ENCODE data around the gene SCN2B. TPM values are rescaled to one million over a fixed set of nuclear protein-coding genes. Genes with fewer than 3 reads are reported as not detected.

Gene SCN2B
- total and polyA plus RNA-seq, 2 donors (not counting 1 experiment from before 2014, with no cell fraction given), result 0.11 to 7.3 TPM

DNA sequence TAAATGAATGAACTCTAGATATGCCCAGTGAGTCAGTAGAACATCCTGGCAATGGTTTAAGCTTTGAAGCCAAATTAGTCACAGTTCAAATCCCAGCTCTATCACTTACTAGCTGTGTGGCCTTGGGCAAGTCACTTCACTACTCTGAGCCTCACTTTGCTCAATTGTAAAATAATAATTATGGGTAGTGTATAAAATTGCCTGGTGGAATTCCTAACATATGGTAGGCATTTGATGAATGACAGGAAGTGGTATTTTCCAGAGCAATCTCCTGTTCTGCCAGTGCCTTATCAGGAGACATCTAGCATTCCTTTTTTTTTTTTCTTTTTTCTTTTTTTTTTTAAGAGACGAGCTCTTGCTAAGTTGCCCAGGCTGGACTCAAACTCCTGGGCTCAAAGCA lies 36.9 kb downstream of the SCN2B start:
- Histone ChIP-seq H3K27me3 (ENCODE audit: control insufficient read depth, insufficient read depth, low read length) (no peaks in the 10 kb centered on the region), H3K9me3 (ENCODE audit: control insufficient read depth, insufficient read depth, low read depth, low read length) (no peaks in the 10 kb centered on the region), H3K4me1 (ENCODE audit: control insufficient read depth, extremely low read depth, insufficient read depth, low read length) (no peaks in the 10 kb centered on the region), H4K20me1 (ENCODE audit: control insufficient read depth, extremely low read depth, insufficient read depth, low read length) (no peaks in the 10 kb centered on the region), H2AFZ (ENCODE audit: low read length) (no peak overlapping the region), H3K79me2 (ENCODE audit: control insufficient read depth, insufficient read depth, low read length) (no peaks in the 10 kb centered on the region), H3K9ac (ENCODE audit: insufficient read depth, low read length) (no peak overlapping the region), H3K4me2 (ENCODE audit: extremely low read depth, insufficient read depth, low read length) (no peak overlapping the region), H3K36me3 (ENCODE audit: control insufficient read depth, insufficient read depth, low read length) (no peaks in the 10 kb centered on the region), H3K4me3 (replicated peaks in 1 of 4; ENCODE audit: control extremely low read depth in 1 of 4, insufficient read depth in 1 of 4, low read depth in 3 of 4, low read length in 4 of 4) (no peak overlapping the region), H3K27ac (ENCODE audit: insufficient read depth, low read length) (no peak overlapping the region)
- no peak for DNase-seq (ENCODE audit: low read depth in 2 of 2)
- TF ChIP-seq, protein P1, sequence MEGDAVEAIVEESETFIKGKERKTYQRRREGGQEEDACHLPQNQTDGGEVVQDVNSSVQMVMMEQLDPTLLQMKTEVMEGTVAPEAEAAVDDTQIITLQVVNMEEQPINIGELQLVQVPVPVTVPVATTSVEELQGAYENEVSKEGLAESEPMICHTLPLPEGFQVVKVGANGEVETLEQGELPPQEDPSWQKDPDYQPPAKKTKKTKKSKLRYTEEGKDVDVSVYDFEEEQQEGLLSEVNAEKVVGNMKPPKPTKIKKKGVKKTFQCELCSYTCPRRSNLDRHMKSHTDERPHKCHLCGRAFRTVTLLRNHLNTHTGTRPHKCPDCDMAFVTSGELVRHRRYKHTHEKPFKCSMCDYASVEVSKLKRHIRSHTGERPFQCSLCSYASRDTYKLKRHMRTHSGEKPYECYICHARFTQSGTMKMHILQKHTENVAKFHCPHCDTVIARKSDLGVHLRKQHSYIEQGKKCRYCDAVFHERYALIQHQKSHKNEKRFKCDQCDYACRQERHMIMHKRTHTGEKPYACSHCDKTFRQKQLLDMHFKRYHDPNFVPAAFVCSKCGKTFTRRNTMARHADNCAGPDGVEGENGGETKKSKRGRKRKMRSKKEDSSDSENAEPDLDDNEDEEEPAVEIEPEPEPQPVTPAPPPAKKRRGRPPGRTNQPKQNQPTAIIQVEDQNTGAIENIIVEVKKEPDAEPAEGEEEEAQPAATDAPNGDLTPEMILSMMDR (conservative IDR thresholded peaks at IDR 0.05 in 1 of 2, IDR thresholded peaks at IDR 0.05 in 1 of 2; ENCODE audit: low read depth in 1 of 2, low read length in 2 of 2), result no peak
- no peak for TF ChIP-seq EZH2 (IDR thresholded peaks at IDR 0.05; ENCODE audit: low read length, missing control alignments)

DNA sequence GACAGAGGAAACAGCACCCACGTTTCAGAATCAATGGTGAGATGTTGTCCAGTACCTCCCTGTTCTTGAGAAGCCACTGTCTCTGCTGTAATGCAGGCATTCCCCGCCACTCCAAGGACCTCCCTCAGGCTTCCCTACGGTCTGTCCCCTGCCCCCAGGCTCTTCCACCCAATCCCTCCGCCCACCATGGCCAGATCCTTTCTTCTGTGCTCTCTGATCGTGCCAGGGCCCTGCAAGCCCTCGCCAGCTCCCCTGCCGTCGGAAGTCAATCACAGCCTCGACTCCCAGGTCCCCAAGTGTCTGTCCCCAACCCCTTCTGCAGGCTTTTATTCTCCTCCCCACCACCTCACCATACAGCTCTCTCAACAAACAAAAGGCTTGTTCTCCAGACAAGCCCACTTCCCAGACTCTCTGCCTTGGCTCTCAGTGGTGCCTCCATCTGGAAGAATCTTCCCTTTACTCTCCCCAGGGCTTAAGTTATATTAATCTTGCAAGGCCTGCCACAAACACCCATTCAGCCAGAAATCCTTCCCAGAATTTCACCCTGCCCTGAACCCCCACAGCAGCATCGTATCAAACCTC lies 37.5 kb downstream of the SCN2B start:
- TF ChIP-seq EZH2 (IDR thresholded peaks at IDR 0.05; ENCODE audit: low read length, missing control alignments), result no peak
- TF ChIP-seq, protein P1 (conservative IDR thresholded peaks at IDR 0.05 in 1 of 2, IDR thresholded peaks at IDR 0.05 in 1 of 2; ENCODE audit: low read depth in 1 of 2, low read length in 2 of 2), result no peak
- no peak overlapping the region for H2AFZ ChIP-seq (ENCODE audit: low read length)
- no peak overlapping the region for H3K9ac ChIP-seq (ENCODE audit: insufficient read depth, low read length)
- no peak for DNase-seq (ENCODE audit: low read depth in 2 of 2)
- no peak overlapping the region for H3K27ac ChIP-seq (ENCODE audit: insufficient read depth, low read length)
- no peak overlapping the region for H3K4me3 ChIP-seq (replicated peaks in 1 of 4; ENCODE audit: control extremely low read depth in 1 of 4, insufficient read depth in 1 of 4, low read depth in 3 of 4, low read length in 4 of 4)
- no peaks in the 10 kb centered on the region for H3K9me3 ChIP-seq (ENCODE audit: control insufficient read depth, insufficient read depth, low read depth, low read length)
- no peaks in the 10 kb centered on the region for H3K36me3 ChIP-seq (ENCODE audit: control insufficient read depth, insufficient read depth, low read length)
- H3K79me2 ChIP-seq (ENCODE audit: control insufficient read depth, insufficient read depth, low read length), result no peaks in the 10 kb centered on the region
- no peak overlapping the region for H3K4me2 ChIP-seq (ENCODE audit: extremely low read depth, insufficient read depth, low read length)
- H3K4me1 ChIP-seq (ENCODE audit: control insufficient read depth, extremely low read depth, insufficient read depth, low read length), result no peaks in the 10 kb centered on the region
- no peaks in the 10 kb centered on the region for H3K27me3 ChIP-seq (ENCODE audit: control insufficient read depth, insufficient read depth, low read length)
- no peaks in the 10 kb centered on the region for H4K20me1 ChIP-seq (ENCODE audit: control insufficient read depth, extremely low read depth, insufficient read depth, low read length)

DNA sequence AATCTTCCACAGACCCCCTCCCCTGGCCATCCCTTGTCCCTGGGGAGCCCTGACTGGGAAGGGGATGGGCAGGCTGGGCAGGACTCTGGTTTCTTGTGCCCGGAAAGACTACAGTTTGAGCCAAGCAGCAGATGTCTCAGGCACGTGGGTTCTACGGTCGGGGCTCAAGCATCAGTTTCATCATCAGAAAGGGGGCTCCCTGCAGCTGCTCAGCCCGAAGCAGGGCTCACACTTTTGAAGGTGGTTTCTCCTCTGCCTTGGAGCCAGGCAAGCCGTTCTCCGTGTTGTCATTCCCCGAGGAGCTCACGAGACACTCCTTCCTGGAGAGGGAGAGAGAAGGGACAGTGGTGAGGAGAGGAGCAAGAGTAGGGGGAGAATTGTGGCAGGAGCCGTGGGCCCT lies 39.6 kb downstream of the SCN2B start:
- Histone ChIP-seq H3K4me2 (ENCODE audit: extremely low read depth, insufficient read depth, low read length) (no peak overlapping the region), H3K4me1 (ENCODE audit: control insufficient read depth, extremely low read depth, insufficient read depth, low read length) (no peaks in the 10 kb centered on the region), H3K27me3 (ENCODE audit: control insufficient read depth, insufficient read depth, low read length) (no peaks in the 10 kb centered on the region), H3K79me2 (ENCODE audit: control insufficient read depth, insufficient read depth, low read length) (no peaks in the 10 kb centered on the region), H3K9ac (ENCODE audit: insufficient read depth, low read length) (no peak overlapping the region), H3K4me3 (replicated peaks in 1 of 4; ENCODE audit: control extremely low read depth in 1 of 4, insufficient read depth in 1 of 4, low read depth in 3 of 4, low read length in 4 of 4) (no peak overlapping the region), H3K27ac (ENCODE audit: insufficient read depth, low read length) (no peak overlapping the region), H4K20me1 (ENCODE audit: control insufficient read depth, extremely low read depth, insufficient read depth, low read length) (no peaks in the 10 kb centered on the region), H2AFZ (ENCODE audit: low read length) (no peak overlapping the region), H3K9me3 (ENCODE audit: control insufficient read depth, insufficient read depth, low read depth, low read length) (no peaks in the 10 kb centered on the region), H3K36me3 (ENCODE audit: control insufficient read depth, insufficient read depth, low read length) (no peaks in the 10 kb centered on the region)
- DNase-seq (ENCODE audit: low read depth in 2 of 2), result no peak
- no peak for TF ChIP-seq EZH2 (IDR thresholded peaks at IDR 0.05; ENCODE audit: low read length, missing control alignments)
- TF ChIP-seq, protein P1 (conservative IDR thresholded peaks at IDR 0.05 in 1 of 2, IDR thresholded peaks at IDR 0.05 in 1 of 2; ENCODE audit: low read depth in 1 of 2, low read length in 2 of 2), result no peak

Measured in fibroblast of lung (primary cell).